Ammon's horn (tissue), 1 donor: ENCODE results near the gene CACNA1E.

Experiments used
- DNase-seq: peaks from one replicate; pipeline ENCODE4 v3.0.0-alpha.2; 2016; ENCODE audit warnings: low spot score

The CACNA1E gene

DNA sequence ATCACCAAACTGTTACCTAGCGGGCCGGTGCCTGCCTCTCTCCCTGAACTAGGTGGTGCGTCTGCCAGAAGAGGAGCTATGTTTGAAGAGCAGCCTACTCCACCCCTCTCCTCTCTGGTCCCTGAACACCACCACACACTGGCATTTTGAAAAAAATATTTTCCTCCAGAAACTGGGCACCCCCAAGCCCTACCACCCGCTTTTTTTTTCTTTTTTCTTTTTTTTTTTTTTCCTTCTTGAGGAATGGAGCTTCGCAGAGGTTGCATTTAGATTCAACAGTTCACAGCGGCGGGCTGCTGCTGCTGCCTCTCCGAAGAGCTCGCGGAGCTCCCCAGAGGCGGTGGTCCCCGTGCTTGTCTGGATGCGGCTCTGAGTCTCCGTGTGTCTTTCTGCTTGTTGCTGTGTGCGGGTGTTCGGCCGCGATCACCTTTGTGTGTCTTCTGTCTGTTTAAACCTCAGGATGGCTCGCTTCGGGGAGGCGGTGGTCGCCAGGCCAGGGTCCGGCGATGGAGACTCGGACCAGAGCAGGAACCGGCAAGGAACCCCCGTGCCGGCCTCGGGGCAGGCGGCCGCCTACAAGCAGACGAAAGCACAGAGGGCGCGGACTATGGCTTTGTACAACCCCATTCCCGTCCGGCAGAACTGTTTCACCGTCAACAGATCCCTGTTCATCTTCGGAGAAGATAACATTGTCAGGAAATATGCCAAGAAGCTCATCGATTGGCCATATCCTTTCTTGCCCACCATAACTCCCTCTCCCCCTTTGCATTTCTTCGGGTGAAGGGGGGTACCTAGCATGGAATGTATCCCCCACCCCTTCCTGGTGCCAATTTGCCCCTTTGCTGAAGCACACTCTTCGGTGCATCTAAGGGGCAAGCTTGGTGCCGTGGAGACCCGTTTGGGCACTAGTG lies at the start of gene CACNA1E:
Gene CACNA1E (plus strand): TSS at position 233 of the 911 bp plus-strand sequence. CDS start 228 bp downstream, at position 461.
- DNase-seq: no peak

DNA sequence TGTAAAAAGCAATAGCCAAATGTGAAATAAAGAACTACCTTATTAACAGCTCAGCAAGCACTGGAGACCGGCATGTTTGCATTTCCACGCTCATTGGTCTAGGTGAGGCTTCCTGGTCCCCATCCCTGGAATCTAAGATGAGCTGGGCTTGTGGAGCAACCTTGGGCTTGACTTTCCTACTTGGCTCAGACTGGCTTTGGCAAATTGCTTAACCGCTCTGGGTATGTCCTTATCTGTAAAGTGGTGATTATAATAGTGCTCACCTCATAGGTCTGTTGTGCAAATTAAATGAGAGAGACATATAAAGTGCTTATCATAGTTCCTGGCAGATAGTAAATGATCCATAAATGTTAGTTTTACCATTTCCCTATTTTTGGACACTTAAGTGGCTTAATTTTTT lies 49.4 kb upstream of the CACNA1E start:
- DNase-seq: no peak

DNA sequence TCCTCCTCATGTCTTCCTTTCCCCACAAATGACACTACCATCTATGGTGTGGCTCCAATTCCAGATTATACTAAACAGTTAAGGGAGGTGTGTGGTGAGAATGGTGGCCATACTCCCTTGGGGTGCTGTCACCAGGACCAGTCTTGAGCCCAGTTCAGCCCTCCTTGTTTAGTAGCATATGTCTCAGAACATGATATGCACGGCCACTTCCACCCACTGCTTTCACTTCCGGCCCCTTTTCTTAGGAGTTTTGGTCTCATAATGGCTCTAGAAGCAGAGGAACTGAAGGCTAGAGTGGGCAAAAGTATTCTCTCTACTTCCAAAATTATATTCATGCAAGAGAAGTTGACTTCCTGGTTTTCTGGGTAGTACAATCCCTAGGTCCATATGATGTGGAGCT lies 45.3 kb upstream of the CACNA1E start:
- DNase-seq: no peak

DNA sequence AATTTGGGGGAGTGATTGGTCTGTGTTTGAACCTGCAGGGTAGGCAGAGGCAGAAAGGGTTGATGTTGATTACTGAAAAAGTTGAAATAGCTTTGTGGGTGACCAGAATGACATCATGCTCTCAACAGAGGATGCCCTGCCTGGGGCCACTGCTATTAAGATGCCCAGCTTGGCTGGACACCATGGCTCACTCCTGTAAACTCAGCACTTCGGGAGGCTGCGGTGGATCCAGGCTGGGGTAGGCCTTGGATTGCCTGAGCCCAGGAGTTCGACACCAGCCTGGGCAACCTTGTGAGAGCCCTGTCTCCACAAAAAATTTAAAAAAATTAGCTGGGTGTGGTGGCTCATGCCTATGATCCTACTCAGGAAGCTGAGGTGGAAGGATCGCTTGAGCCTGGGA lies 42.8 kb upstream of the CACNA1E start:
- DNase-seq: no peak

DNA sequence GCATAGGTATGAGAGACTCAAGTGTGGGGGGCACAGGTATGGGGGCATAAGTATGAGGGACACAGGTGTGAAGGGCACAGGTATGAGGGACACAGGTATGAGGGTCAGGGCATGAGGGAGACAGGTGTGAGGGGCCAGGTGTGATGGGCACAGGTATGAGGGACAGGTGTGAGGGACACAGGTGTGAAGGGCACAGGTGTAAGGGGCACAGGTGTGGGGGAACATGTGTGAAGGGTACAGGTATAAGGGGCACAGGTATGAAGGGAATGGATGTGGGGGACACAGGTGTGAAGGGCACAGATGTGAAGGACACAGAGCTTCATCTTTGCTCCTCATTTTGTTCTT lies 41.2 kb upstream of the CACNA1E start:
- no peak for DNase-seq

DNA sequence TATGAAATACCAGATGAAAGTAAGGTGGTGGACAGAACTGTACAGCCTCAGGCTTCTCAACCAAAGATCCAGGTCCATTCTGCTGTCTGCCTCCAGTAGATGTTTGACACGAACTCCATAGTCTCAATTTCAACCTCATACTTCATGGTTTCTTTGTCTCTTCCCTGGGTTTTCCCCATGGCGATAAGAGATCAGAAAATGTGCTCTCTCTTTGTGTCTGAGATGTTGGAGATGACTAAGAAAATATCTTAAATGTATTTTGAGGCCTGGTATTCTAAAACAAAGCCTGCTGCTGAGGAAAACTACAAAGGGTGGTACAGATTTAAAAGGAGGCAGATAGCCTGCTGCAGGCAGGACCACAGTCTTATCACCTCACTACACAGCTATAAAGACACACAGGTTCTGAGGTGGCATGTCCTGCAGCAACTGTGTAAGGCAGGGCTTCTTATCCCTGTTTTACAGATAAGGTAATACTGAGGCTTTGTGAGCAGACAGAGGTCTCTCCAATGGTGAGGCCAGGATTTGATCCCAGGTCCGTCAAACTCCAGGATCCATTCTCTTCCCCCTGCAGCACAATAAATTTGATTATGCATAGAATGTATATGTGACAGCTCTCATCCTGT lies 40.0 kb upstream of the CACNA1E start:
- no peak for DNase-seq

DNA sequence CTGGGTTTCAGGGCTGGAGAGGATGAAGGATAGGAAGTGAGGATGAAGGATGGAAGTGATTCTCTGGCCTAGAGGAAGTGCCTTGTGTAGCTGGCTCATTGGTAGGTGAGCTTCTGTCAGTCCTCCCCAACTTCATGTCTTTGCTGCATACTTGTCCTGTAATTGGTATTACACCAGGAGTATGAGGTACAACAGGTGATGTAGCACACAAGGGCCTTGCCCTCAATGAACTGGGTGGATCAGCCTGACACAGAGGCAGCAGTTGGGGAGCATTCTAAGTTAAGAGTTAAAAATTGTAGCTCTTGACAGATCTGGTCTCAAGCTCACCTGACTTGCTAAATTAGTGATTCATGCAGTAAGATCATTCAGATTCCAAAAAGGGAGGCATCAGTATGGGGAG lies 37.9 kb upstream of the CACNA1E start:
- no peak for DNase-seq

DNA sequence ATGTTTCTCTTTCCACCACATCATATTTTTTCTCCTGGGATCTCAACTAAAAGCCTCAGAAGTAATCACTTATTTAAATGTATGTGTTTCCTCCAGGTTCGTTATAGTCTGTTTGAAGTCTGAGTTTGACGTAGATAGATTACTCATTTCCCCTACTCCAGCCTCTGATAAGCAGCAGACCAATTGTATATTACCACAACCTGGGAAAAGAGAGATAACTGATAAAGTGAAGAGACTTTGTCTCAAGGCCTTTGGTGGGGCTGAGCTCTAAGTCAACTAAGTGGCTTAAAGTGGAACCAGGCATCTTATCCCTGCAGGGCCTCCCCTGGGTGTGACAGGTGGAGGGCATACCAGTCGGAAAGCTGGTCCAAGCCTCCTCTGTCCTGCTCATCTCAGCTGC lies 34.9 kb upstream of the CACNA1E start:
- no peak for DNase-seq

DNA sequence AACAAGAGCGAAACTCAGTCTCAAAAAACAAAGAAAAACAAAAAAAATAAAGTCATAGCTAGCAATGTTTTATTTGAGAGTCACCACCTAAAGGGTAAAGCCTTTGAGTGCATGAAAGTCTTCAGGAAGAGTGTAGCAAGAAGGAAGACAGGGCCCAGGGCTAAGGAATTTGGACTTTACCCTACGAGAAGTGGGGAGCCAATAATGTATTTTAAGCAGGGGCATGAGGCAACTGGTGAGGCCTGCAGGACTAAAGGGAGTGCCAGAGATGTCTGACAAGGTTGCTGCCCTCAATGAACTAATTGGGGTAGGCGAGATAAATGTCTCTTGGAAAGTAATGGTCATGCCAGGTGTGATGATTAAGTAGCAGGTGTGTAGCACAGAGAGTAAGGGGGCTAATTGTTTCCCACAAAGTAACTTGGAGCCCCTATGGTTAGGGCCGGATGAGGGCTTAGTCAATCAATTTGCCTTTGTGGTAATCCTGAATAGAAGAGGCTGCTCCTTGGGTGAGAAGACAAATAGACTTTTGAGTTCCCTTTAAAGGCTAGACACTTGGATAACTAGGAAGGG lies 31.6 kb upstream of the CACNA1E start:
- no peak for DNase-seq

DNA sequence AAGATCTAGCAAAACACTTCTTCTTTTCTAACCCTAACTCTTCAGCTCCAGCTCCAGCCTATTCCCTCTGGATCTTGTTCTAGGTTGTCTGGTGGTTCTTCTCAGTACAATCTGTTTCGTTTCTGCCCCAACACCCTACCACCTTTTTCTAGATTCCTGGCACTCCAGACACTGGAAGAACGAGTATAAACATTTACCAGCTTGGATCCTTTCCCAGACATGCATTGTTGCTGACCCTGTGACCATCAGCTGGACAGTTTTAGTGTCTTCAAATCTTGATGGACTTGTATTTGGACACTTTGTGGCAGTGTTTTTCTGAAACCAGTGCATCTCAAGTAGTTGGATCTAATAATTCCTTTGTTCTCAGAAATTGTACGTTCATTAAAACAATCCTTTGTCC lies 30.6 kb upstream of the CACNA1E start:
- no peak for DNase-seq

DNA sequence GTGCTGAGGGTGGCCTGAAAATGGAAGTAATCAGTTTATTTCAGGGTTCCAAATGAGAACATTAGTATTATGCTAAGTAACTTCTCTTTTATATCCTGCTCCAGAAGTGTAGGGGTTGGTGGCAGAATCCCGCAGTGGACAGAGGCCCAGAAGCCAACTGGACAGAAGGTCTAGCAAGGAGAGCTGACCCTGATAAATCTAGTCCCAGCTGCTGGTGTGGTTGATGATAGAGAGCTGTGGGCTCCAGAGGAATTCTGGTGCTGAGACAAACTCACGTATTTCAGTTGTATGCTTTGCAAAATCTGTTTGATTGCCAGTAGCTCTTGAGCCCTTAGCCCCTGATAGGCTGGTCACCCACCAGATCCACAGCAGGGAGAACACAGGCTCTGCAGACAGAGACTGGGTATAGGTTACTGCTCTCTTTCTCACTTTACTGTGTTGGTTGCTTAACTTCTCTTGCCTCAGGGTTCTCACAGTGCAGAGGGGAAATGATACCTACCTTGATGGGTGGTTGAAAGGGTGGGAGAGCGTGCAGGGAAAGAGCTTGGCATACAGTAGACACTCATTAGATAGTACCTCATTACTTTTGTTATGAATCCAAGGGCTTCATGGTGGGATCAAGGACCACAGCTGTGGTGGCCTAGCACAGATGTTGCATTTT lies 29.6 kb upstream of the CACNA1E start:
- no peak for DNase-seq

DNA sequence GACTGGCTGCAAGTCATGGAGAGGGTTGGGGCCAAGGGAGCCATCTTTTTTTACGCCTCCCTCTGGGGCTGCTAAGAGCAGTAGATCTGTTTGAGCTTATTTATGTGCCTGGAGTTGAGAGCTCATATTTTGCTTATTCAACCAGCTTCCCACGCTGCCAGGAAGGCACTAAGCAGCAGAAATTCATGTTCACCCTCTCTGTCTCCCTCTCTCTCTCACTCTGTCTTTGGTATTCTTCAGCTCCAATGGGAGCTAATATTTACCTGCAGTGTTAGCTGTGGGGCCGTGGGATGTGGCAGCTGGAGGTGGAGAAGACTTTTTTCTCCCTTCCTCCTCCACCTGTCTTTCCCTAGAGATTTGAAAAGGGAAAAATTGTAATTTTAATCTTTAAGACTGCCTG lies 26.8 kb upstream of the CACNA1E start:
- DNase-seq: no peak

DNA sequence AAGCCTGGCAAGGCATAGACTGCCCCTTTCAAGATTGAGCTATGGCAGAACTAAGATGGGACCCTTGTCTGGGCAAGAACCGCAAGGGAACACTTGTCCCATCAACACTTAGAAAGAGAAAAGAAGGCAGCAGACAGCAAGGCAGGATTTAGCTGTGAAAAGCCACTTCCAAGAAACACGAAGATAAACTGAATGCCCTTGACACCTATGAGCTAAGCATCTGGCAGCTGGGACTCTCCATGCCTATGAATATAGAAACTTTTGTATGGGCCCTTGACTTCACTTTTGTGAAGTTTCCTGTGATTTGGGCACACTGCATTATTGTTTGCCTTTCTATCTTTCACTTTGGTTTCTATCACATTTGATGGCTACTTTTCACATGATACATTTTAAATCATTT lies 24.9 kb upstream of the CACNA1E start:
- no peak for DNase-seq

DNA sequence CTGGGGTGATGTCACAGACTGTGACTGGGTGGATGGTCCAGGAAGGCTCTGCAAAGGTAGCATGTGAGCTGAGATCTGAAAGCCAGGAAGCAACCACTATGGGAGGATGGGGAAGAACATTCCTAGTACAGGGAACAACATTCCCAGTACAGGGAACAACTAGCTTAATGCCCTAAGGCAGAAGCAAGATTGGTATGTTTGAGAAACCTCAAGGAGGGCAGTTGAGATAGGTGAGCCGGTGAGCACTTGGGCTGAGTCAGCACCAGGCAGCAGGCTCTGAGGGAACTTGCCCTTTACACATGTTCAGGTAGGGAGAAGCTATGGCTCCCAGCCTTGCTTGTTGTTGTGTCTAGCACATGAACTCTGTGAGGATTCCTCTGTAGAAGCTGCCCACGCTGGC lies 24.2 kb upstream of the CACNA1E start:
- no peak for DNase-seq

DNA sequence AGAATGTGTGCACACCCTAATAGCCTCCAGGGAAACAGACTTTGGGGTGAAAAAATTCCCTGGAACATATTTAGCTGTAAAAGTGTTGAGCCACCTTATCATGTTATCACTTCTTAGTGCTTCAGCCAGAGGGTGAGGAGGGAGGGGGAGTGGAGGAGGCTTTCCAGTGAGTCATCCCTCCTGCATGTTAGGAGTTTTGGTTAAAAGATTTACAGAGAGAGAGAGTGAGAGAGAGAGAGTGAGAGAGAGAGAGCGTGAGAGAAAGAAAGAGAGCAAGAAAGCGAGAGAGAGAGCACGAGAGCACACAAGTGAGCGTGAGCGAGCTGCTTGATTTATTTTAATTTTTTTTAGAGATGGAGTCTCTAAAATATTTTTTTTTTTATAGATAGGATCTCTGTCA lies 13.5 kb upstream of the CACNA1E start:
- no peak for DNase-seq

DNA sequence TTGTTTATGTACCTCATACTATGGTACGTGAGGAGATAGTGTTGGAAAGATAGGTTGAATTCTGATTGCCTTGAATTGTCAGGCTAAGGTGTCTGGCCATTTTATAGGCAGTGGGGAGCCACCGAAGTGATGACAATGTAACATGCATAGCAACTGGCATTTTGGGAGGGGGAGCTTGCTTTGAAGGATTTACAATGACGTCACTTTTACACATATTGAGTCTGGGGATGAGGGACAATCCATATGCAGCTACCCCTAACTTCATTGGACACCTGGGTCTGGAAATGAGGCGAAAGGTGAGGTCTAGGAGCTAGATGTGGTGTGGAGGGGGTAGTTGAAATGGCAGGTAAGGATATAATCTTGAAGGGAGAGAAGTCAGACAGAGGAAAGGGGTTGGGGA lies 7.7 kb upstream of the CACNA1E start:
- DNase-seq: no peak

DNA sequence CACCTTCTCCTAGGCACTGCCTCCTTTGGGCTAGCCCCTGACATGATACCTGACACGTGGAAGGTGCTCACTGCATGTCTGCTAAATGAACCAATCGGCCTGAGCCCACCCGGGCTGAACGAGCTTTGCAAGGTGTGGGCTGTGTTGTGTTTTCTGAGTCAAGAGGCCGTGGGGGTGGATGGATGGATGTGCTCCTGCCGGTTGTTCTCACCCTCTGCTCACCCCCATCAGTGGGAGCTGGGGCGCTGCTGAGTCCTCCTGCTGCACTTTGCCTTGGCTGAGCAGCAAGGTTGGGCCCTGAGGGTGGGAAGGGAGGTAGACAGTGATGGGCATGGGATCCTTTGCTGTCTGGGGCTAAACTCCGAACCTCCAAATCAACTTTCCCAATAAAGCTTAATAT lies 6.7 kb upstream of the CACNA1E start:
- DNase-seq: no peak

DNA sequence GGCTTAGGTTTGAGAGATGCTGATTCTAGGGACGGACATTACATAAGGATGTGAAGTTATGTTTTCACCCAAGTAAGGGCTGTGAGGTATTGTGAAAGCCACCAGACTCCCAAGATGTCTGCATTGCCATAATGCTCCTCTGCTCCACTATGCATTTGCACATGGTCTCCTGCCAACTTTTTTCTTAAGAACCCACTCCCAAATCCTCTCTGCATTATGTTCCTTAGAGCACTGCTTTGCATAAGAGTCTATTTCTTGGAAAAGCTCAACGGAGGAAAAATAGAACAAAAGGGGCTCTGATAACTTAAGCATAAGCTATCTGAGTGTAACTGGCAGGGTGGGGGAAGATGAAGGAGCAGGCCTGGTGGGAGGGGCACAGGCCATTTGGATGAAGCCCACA lies 5.0 kb upstream of the CACNA1E start:
- DNase-seq: no peak

DNA sequence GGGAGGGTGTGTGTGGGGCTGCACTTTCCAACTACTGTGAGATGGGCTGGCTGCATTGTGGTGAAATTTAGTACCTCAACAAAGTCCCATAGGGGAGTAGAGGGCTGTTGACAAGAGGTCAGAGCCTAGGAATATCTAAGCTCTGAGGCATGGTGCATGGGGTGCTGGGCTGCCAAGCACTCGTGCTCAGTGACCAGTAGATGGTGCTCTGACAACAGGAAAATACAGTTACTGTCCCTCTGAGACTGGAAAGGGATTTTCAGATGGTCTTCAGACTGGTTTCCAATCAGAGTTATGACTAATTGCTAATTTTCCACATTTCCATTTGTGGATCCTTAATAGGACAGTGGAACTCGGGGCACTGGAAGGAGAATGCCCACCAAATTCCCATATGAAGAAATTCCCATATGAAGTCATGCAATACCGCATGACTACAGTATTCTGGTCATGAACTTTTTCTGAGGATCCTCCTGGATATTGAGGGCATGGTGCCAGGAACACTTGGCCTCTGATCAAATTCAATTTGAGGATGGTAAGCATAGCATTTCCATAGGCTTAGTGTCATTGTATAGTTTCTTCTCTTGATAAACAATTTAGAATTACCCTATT lies 4.1 kb upstream of the CACNA1E start:
- DNase-seq: peak; percentile 91

DNA sequence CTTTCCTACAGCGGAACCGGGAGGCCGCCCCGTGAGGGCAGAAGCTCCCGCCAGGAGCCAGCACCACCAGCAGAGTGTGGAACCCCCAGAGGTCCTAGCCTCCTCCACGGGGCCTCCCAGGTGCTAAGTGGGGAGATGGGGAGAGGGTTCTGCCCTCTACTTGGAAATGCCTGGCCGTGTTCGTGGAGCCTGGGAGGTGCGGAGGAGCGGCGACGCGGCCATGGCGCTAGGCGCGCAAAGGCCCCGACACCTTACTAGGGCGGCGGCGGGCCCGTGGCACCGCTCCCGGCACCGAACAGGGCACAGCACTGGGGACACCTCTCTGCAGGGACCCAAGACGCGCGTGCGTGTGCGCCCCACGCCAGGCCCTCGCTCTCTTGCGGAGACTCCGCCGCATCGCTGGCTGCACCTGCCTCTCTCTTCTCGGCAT lies 1.3 kb upstream of the CACNA1E start:
- DNase-seq: no peak

DNA sequence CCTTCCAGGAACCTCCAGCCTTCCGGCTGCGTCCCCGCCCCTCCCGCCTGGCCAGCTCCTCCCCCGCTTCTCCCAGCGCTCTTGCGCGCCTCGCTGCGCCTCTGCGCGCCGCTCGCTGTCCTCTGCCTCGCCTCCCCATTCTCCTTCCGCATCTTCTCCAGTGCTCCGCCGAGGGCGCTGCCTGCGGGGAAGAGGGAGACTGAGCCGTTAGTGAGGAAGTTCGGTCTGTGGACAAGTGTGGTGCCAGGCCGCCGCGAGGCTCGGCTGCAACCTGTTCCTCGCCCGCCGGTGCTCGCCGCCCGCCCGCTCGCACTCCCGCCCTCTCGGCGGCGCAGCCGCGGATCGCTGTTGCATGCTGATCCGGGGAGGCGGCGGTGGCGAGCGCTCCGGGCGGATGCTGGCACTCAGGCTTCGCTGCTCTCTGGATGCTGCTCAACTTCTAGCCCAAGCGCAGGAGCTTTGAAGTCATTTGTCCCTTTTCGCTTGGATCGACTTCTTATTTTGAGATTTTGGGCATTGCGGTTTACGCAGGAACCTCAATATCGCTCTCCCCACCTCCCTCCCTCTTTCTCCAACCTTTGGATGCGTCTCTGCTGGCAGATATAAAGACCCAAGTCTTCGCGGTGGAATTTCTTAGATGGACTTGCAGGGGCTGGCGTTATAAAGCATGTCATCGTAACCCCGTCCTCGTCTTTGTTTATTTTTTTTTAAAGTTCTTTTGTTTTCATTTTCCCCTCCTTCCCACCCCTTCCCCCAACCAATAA lies 614 bp upstream of the CACNA1E start:
- peak; percentile 69 for DNase-seq

DNA sequence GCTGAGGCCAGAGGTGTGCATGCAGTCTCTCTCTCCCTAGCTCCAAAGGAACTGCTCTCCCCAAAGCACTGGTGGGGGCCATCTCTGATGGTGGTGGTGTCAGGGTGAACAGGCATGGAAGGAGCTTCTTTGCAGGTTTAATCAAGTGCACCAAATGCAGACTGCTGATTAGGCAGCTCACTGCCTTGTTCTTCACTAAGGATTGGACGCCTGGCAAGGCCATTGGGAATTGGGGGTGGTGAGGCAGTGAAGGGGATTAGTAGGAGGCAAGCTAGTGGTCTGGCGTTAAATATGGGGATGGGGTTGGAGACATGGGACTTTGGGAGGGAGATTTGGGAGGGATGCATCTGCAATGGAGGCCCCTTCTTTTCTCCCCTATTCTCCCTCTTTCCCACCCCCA lies 1.5 kb downstream of the CACNA1E start:
- DNase-seq: no peak
